Measurements from ENCODE around the gene BUD23.

DNA sequence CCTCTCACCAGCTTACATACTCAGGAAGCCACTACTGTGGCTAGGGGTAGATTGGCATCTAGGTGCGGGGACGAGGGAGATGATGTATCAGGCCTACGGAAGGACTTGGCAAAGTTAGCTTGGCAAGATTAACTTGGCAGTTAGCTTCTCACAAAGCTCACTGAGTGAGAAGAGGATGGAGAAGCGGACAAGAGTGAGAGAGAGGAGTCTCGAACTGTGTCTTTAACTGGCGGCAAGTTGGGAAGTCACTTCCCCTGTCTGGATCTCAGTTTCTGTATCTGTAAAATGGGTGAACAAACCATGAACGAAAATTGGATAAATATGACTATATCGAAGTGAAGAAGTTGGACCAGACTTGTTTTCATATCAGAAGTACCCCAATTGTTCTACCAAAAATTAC, 49.6 kb upstream of the BUD23 start:
- TF ChIP-seq JUND (IDR thresholded peaks at IDR 0.05): no peak
- TF ChIP-seq CEBPB (IDR thresholded peaks at IDR 0.05; ENCODE audit: low read depth): no peak
- TF ChIP-seq FOSL1 (IDR thresholded peaks at IDR 0.05; ENCODE audit: low read depth): no peak
- no peak for TF ChIP-seq RAD21 (IDR thresholded peaks at IDR 0.05; ENCODE audit: low read depth)
- TF ChIP-seq EZH2 (IDR thresholded peaks at IDR 0.05): no peak
- no peak for TF ChIP-seq EGR1 (IDR thresholded peaks at IDR 0.05; ENCODE audit: low read depth)
- no peak for TF ChIP-seq POLR2A (IDR thresholded peaks at IDR 0.05; ENCODE audit: borderline replicate concordance, extremely low read depth, insufficient read depth, insufficient read length)
- TF ChIP-seq, protein P1, sequence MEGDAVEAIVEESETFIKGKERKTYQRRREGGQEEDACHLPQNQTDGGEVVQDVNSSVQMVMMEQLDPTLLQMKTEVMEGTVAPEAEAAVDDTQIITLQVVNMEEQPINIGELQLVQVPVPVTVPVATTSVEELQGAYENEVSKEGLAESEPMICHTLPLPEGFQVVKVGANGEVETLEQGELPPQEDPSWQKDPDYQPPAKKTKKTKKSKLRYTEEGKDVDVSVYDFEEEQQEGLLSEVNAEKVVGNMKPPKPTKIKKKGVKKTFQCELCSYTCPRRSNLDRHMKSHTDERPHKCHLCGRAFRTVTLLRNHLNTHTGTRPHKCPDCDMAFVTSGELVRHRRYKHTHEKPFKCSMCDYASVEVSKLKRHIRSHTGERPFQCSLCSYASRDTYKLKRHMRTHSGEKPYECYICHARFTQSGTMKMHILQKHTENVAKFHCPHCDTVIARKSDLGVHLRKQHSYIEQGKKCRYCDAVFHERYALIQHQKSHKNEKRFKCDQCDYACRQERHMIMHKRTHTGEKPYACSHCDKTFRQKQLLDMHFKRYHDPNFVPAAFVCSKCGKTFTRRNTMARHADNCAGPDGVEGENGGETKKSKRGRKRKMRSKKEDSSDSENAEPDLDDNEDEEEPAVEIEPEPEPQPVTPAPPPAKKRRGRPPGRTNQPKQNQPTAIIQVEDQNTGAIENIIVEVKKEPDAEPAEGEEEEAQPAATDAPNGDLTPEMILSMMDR (IDR thresholded peaks at IDR 0.05 in 2 of 3, conservative IDR thresholded peaks at IDR 0.05 in 1 of 3; ENCODE audit: borderline replicate concordance in 1 of 3, insufficient read depth in 1 of 3, low read depth in 2 of 3, low read length in 2 of 3): no peak
